OCI-LY7 (cell line): ENCODE measurements around the gene GNG12. TPM values are rescaled to one million over a fixed set of nuclear protein-coding genes. Genes with fewer than 3 reads are reported as not detected.

Experiments
- BruUV-seq: library from RNA; stranded (reverse); fragments of 400-500 nt; replicated peaks from 2 replicates; lab custom pipeline; 2021; lab: Mats Ljungman, UMichigan
- CTCF ChIA-PET: fragments of 300-600 bp; sonication (Branson Sonifier 250); formaldehyde crosslinking; loops from one replicate; lab custom pipeline; 2022; ENCODE audit warnings: antibody characterized with exemption; ENCODE audit not compliant: unreplicated experiment; lab: Charles Lee
- POLR2A ChIA-PET: fragments of 300-600 bp; sonication (Branson Sonifier 250); formaldehyde crosslinking; loops from one replicate; lab custom pipeline; 2022; ENCODE audit warnings: antibody characterized with exemption; lab: Charles Lee
- DNase-seq: peaks from one replicate; pipeline ENCODE4 v3.0.0-alpha.2; 2015; ENCODE audit warnings: low spot score
- H2AFZ ChIP-seq: fragments of 200-600 bp; sonication (generic), shearing (Covaris generic); 2 replicates; pipeline ENCODE4 v1.6.1; 2014; ENCODE audit warnings: mild to moderate bottlenecking, antibody characterized with exemption, low read length, moderate library complexity
- H3K27ac ChIP-seq: fragments of 200-600 bp; sonication (generic); 2 replicates; pipeline ENCODE4 v1.5.1; 2014; ENCODE audit warnings: mixed run types, low read depth, mild to moderate bottlenecking, moderate library complexity, low read length, inconsistent platforms; ENCODE audit not compliant: poor library complexity, severe bottlenecking
- H3K36me3 ChIP-seq: fragments of 200-600 bp; sonication (generic); 2 replicates; pipeline ENCODE4 v1.6.1; 2014; ENCODE audit warnings: mild to moderate bottlenecking, antibody characterized with exemption, low read length, moderate library complexity, mixed read lengths; ENCODE audit not compliant: insufficient read depth
- H3K4me1 ChIP-seq: fragments of 200-600 bp; sonication (generic); 2 replicates; pipeline ENCODE4 v1.5.1; 2014; ENCODE audit warnings: mild to moderate bottlenecking, low read length; ENCODE audit not compliant: insufficient read depth, poor library complexity, severe bottlenecking
- H3K4me2 ChIP-seq: fragments of 200-600 bp; sonication (generic); 2 replicates; pipeline ENCODE4 v1.6.1; 2014; ENCODE audit warnings: mild to moderate bottlenecking, low read length
- H3K4me3 ChIP-seq: fragments of 200-600 bp; sonication (generic); 2 replicates; pipeline ENCODE4 v1.5.1; 2014; ENCODE audit warnings: mild to moderate bottlenecking, low read depth, low read length; ENCODE audit not compliant: poor library complexity, severe bottlenecking
- H3K79me2 ChIP-seq: fragments of 200-600 bp; sonication (generic); 2 replicates; pipeline ENCODE4 v1.6.1; 2016; ENCODE audit warnings: low read depth, mild to moderate bottlenecking, low read length, moderate library complexity, mixed read lengths; ENCODE audit not compliant: insufficient read depth
- H3K9me2 ChIP-seq: fragments of 200-600 bp; sonication (generic); 2 replicates; pipeline ENCODE4 v1.6.1; 2016; ENCODE audit warnings: mild to moderate bottlenecking, low read length, mixed read lengths; ENCODE audit not compliant: insufficient read depth
- H3K9me3 ChIP-seq: fragments of 200-600 bp; sonication (generic); 2 replicates; pipeline ENCODE4 v1.6.1; 2014; ENCODE audit warnings: mild to moderate bottlenecking, mixed run types, low read length, mixed read lengths
- H4K20me1 ChIP-seq: fragments of 200-600 bp; sonication (generic); 2 replicates; pipeline ENCODE4 v1.6.1; 2014; ENCODE audit warnings: mild to moderate bottlenecking, antibody characterized with exemption, low read length, moderate library complexity, mixed read lengths; ENCODE audit not compliant: insufficient read depth
- EZH2phosphoT487 ChIP-seq: fragments of 200-600 bp; sonication (generic); IDR thresholded peaks from 2 replicates; pipeline ENCODE4 v1.6.1; 2018; ENCODE audit warnings: low read depth, borderline replicate concordance, mild to moderate bottlenecking, mixed run types, antibody characterized with exemption, low read length, moderate library complexity, mixed read lengths
- intact Hi-C: fragments of 100-400 bp; cut with micrococcal nuclease; formaldehyde crosslinking; loops from one replicate; pipeline ENCODE4 v1.10.0; 2022; ENCODE audit not compliant: unreplicated experiment
- total RNA-seq, 2 experiments: library from RNA; depleted of rRNA in 1 of 2; stranded (reverse); fragments of >200 nt in 1 of 2; shearing (Covaris generic) in 1 of 2; gene quantifications; 2 replicates each; pipeline ENCODE4 v1.2.3, GENCODE V29; 2014 to 2022
- TF ChIP-seq, protein P1 (sequence below): fragments of 200-600 bp; sonication (generic); conservative IDR thresholded peaks from 2 replicates; pipeline ENCODE4 v1.5.1; 2014; ENCODE audit warnings: mild to moderate bottlenecking, antibody characterized with exemption, low read length, moderate library complexity, mixed read lengths

The GNG12 gene
- total RNA-seq, 2 experiments from 2014 or later = 0.10 TPM; not detected in 1

DNA sequence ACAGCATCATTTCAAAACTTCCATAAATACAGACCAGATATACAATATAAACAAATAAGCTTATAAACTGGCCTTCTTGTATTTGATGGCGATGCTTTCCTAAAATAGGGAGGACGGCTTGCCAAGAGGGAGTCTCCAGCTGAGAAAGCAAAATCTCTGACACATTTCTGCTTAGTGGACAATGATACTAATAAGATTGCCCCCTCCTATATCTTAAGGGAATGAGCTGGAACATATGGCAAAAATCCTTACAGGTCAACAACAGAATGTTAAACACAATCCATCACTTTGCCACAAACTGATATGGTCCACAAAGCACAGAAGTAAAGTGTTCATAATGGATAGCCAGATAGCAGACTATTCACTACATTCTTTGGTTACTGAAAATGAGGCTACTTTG is 155.3 kb downstream of the GNG12 start:
- no peaks in the 10 kb centered on the region for H3K9me3 ChIP-seq
- TF ChIP-seq, protein P1, sequence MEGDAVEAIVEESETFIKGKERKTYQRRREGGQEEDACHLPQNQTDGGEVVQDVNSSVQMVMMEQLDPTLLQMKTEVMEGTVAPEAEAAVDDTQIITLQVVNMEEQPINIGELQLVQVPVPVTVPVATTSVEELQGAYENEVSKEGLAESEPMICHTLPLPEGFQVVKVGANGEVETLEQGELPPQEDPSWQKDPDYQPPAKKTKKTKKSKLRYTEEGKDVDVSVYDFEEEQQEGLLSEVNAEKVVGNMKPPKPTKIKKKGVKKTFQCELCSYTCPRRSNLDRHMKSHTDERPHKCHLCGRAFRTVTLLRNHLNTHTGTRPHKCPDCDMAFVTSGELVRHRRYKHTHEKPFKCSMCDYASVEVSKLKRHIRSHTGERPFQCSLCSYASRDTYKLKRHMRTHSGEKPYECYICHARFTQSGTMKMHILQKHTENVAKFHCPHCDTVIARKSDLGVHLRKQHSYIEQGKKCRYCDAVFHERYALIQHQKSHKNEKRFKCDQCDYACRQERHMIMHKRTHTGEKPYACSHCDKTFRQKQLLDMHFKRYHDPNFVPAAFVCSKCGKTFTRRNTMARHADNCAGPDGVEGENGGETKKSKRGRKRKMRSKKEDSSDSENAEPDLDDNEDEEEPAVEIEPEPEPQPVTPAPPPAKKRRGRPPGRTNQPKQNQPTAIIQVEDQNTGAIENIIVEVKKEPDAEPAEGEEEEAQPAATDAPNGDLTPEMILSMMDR = no peak
- no peak for TF ChIP-seq EZH2phosphoT487
- H3K4me1 ChIP-seq = peaks cover 48% of the 10 kb centered on the region
- no peak overlapping the region for H3K4me3 ChIP-seq
- H3K9me2 ChIP-seq = no peaks in the 10 kb centered on the region
- ChIA-PET POLR2A (interaction anchor here (0.6 to 5.4 kb wide), 10 partner anchors 8 to 109 kb away, joined by 3 to 38 read pairs (median 4); no protein-coding TSS in a partner anchor), CTCF (no interaction called here)
- no peaks in the 10 kb centered on the region for H4K20me1 ChIP-seq
- no peak overlapping the region for H3K4me2 ChIP-seq
- intact Hi-C loops = no loop called here
- BruUV-seq = no TSS peak
- DNase-seq = no peak
- peak overlapping the region; percentile 8; the same call in 1 of the 2 replicates for H2AFZ ChIP-seq
- no peaks in the 10 kb centered on the region for H3K79me2 ChIP-seq
- H3K27ac ChIP-seq = no peak overlapping the region
- H3K36me3 ChIP-seq = no peaks in the 10 kb centered on the region

DNA sequence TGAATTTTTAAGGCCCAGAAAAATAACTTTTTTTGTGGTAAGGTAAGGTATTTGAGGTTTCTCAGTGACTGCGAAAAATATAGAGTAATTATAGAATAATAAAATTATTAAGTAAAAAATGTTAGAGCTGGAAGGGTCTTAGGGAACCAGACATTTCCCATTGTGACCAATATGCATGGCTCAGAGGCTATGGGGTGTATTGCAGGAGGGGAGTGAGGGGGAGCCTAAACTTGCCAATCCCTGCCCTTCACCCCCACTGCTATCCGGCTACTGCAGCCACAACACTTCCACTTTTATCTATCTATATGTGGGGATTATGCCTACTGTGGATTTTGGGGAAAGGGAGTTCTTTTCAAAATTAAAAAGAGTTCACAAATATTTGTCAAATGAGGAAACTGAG is 155.9 kb downstream of the GNG12 start:
- Histone ChIP-seq H3K4me3 (no peak overlapping the region), H4K20me1 (no peaks in the 10 kb centered on the region), H3K36me3 (no peaks in the 10 kb centered on the region), H3K9me2 (no peaks in the 10 kb centered on the region), H3K9me3 (no peaks in the 10 kb centered on the region), H3K27ac (peak overlapping the region; percentile 85), H3K4me2 (peak overlapping the region; percentile 68), H2AFZ (peak overlapping the region; percentile 87), H3K4me1 (peaks cover 48% of the 10 kb centered on the region), H3K79me2 (no peaks in the 10 kb centered on the region)
- no peak for TF ChIP-seq EZH2phosphoT487
- TF ChIP-seq, protein P1 = no peak
- CTCF ChIA-PET = interaction anchor here (1.1 to 1.2 kb wide), 2 partner anchors 8 to 82 kb away, joined by 5 read pairs; no protein-coding TSS in a partner anchor
- DNase-seq = no peak
- BruUV-seq = no TSS peak
- intact Hi-C loops = no loop called here
- POLR2A ChIA-PET = interaction anchor here (0.6 to 5.4 kb wide), 13 partner anchors 8 to 1795 kb away, joined by 3 to 89 read pairs (median 4); partner anchors contain the start of gene GADD45A

DNA sequence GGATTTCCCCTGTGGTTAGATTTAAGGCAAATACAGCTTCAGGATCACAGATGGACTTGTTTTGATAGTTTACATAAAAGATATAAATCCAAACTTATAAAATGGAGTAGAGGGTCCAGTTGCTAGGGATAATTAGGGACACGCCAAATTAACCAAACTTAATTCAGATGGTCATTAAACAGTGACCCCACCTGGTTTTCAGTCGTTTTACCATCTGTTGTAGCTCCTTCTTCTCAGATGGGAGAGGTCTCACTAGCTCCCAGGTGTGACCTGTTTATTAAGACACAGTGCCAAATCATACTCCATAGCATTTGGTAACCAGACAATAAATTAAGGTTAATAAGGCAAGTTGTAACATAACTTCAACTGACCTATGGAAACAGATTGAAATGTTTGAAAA is 156.3 kb downstream of the GNG12 start:
- H3K4me1 ChIP-seq = peaks cover 48% of the 10 kb centered on the region
- no TSS peak for BruUV-seq
- H3K4me3 ChIP-seq = peak overlapping the region; percentile 20
- no peak for TF ChIP-seq EZH2phosphoT487
- TF ChIP-seq, protein P1 = peak; percentile 63
- H3K36me3 ChIP-seq = no peaks in the 10 kb centered on the region
- H2AFZ ChIP-seq = peak overlapping the region; percentile 87
- H4K20me1 ChIP-seq = no peaks in the 10 kb centered on the region
- ChIA-PET POLR2A (interaction anchor here (0.7 to 5.4 kb wide), 15 partner anchors 8 to 1794 kb away, joined by 3 to 89 read pairs (median 7); partner anchors contain the start of gene GADD45A), CTCF (interaction anchor here (0.8 to 1.2 kb wide), 3 partner anchors 9 to 245 kb away, joined by 5 to 10 read pairs (median 5); no protein-coding TSS in a partner anchor)
- H3K9me2 ChIP-seq = no peaks in the 10 kb centered on the region
- H3K79me2 ChIP-seq = no peaks in the 10 kb centered on the region
- peak overlapping the region; percentile 85 for H3K27ac ChIP-seq
- intact Hi-C loops = no loop called here
- no peaks in the 10 kb centered on the region for H3K9me3 ChIP-seq
- DNase-seq = peak; percentile 56
- H3K4me2 ChIP-seq = peak overlapping the region; percentile 68
